GM18502 (cell line): ENCODE measurements around the gene SYPL1.

Experiments
- ATAC-seq: cut with Tn5 transposase; IDR thresholded peaks from one replicate; pipeline ENCODE4 v1.9.1; 2021; ENCODE audit warnings: mild to moderate bottlenecking; ENCODE audit not compliant: unreplicated experiment, poor library complexity

The SYPL1 gene

DNA sequence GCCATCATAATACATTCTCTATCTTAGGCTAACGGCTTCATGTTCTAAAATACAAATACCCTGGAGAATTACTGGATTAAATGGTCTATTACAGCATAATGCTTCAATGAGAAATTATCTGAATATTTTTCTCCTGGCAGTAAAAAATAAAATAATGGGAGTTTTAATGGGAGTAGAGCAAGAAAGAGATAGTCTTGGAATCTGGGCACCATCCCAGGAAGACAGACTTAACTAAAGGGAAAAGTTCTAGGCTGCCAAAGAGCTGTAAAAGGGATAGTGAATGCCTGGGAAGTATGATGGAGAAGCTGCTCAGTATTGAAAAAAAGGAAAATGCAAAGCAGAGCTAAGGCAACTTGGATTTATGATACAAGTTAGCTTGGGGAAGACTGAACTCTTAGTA, 12.1 kb upstream of the SYPL1 start:
- no peak for ATAC-seq

DNA sequence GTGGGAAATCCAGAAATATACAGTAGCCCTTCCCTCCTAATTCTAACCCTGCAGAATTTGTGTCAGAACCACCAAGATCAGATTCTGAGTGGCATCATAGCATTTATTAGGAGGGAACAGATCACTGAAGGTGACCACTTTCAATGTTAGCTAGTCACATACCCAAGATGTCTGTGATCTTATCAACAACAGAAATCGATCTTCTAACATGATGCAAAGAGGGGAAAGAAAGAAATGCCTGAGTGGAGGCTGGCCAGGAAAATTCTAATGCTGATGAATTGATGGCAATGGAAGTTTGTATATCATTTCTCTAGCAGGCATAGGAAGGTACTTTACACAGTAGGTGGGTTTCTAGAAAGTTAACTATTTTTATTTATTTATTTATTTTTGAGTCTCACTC, 10.6 kb upstream of the SYPL1 start:
- no peak for ATAC-seq

GRCh38 chr7:106121189-106121810, 9.2 kb upstream of the SYPL1 start:
- ATAC-seq, result no peak

DNA sequence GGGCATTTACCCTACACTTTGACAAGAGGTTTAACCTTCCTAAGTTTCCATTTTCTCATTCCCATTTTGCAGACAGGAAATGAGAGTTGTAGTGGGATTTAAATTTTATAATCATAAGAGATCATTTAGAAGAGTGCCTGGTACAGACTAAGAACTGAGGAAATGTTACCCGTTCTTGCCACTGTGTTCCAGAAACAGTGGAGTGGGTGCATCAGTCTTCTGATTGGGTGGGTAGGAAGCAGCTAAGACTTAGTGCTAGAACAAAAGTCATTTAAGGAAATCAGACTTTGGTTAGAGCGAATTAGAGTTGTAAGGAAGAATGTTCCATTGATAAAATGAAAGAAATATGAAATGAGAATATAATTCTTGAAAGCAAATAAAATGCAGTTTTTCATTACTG, 8.4 kb upstream of the SYPL1 start:
- no peak for ATAC-seq

DNA sequence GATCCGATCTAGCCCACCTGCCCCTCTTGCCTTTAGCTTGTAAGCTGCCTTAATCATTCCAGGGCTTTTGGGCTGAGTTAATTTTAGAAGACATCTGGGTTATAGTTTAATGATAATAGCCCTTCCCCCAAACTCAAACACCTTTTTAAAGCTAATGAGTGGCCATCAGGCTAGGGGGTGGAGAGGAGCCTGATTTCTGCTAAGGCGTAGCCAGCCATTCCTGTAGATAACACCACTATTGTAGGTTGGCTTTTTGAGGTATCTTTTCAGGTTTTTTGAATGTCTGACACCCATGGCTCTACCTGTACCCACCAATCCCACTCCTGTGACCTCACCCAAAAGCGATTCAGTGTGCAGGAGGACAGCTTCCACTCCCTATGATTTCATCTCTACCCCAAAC, 7.6 kb upstream of the SYPL1 start:
- ATAC-seq, result no peak

DNA sequence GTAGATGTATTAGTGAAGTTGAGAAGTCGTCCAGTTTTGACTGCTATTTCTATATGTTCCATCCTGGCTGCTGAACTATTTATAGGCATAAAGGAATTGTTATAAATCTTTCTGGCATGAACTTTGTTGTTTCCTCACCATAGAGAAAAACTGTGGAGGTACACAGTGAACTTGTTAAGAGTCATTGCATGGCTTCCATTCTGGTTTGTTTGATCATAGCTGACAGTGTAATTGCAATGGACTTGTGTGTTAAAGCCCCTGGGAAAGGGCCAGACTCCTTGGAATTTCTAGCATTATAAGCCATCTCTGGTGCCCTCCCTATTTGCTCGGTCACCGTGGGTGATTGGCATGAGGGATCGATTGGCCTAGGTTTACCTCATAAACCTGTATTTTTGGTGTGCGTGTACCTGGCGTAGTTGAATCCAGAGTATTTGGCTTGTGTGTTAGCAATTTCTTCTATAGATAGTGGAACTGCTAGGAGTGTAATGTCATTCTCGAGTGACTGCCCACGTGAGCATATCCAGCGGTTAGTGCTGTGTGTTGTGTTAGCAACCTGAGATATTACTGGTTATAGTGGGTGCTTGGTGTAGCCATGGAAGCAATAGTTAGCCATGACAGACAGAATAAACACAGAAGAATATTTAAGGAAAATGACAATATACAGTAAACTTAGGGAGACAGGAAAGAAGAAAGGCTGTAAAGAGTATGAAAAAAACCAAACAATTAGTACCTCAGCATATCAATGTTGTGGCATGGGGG, 5.9 kb upstream of the SYPL1 start:
- ATAC-seq, result no peak

DNA sequence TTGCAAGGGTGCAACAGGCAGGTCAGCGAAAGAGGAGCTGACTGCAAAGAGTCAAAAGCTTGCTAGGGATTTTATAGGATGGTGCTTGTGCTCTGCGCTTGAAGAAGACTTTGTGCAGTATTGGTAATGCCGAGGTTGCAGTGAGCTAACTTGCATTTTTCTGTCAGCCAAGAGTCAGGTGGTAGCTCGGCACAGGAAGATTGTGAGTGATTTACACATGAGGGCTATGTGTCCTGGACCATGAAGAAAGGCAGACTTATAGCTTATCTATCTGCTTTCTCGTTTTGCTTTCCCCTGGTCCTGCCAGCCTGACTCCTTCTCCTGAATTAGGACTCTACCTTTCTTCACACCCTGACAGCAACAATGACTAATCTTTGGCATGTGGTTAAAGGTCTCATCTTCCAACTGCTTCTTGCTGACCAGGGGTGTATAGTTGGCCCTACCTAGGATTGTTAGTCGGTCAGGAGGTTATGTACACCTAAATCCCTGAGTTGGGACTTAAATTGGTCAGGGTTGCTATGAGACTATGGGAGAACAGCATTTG, 4.1 kb upstream of the SYPL1 start:
- ATAC-seq, result no peak

DNA sequence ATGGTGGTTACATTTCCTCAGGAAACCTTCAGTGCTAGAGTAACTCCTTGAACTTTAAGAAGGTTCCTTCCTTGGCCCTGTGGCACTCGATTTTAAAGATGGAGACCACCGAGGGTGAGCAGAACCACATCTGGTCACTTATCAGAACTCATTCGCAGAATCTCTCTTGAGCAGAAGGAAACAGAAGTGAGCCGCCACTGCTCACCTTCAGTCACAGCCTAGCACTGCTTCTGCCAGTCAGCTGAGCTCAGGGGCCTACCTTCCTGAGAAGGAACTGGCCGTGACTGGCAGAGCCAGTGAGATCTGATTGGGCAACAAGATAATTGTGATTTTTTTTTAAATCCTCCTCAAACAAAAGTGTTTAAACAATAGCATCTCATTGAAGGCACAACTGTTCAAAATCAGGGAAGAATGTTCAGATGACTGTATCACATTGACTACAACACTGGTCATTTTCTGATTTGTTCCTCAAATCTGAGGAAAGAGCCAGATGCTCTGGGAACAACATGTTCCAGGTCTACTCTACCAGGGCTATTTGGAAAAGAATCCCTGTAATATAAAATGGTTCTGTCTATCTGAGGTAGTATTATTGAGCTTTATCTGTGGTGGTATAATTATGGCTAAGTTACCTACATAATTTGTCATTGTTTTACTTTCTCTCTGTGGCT, 2.7 kb upstream of the SYPL1 start:
- no peak for ATAC-seq

DNA sequence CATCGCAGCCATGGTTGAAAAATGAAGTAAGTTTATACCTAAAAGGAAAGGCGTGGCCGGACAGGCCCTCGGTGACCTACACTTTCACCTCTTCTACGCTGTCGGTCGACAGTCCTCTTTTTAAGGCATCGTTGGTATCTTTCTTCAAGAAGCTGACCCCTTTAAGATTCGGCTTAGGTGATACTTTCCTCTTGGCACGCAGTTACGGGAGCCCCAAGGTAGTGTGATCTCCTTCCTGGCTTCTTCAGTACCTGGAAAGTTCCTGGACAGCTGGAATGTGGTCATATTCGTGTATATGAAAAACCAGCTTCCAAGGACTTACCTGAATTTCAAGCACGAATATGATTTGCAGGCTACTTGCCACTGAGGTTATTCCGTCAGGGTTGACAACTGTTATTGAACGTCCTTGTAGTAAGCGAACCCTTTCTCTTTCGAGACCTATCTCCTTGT, 885 bp upstream of the SYPL1 start:
- no peak for ATAC-seq

- peak; percentile 29 for ATAC-seq
Measured at GRCh38 chr7:106111655-106112117, 426 bp downstream of the SYPL1 start.

- no peak for ATAC-seq
Measured at GRCh38 chr7:106110885-106111654, 1.0 kb downstream of the SYPL1 start.

GRCh38 chr7:106110238-106110560, 1.9 kb downstream of the SYPL1 start:
- no peak for ATAC-seq

DNA sequence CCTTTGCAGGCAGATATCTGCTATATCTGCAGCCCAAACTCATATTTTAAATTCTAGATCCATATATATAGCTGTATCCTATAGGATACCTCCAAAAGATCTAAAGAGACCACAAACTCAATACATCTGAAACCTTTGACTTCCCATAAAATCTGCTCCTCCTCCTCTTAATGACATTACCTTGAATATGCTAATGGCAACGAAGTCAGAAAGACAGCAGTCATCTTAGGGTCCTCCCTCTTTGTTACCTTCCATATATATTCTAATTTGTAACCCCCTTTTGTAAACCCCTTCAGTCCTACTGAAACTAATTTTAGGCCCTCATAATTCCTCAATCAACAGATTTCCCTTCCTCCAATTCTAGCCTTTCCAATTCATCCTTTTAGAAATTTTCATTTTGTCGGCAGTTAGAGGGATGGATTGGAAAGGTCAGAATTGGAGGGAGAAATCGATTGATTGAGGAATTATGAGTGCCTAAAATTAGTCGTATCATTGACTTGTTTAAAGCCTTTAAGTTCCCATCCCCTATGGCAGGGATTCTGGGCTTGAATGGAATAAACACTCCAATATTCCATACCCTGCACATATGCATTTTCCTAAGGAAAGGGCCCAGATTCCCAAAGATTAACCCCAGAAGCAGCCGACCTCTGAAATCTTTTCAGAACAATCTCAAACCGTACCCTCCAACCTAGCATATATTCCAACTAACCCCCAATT, 2.4 kb downstream of the SYPL1 start:
- ATAC-seq, result no peak

DNA sequence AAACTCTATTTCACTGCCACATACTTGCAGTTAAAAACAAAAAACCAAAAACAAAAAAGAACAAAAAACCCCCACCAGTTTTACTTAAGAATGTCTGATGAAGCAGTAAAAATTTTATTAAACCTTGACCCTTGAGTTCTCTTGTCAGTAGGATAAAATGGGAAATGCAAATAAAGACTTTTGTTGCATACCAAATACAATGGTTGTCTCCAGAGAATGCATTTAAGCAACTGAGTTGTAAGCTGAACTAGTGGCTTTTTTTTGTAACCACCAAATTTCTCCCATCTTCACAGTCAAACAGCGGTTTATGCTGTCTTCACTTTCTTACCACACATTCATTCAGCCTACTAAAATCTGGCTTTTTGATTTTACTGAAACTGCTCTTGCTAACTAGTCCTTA, 3.1 kb downstream of the SYPL1 start:
- ATAC-seq, result no peak

DNA sequence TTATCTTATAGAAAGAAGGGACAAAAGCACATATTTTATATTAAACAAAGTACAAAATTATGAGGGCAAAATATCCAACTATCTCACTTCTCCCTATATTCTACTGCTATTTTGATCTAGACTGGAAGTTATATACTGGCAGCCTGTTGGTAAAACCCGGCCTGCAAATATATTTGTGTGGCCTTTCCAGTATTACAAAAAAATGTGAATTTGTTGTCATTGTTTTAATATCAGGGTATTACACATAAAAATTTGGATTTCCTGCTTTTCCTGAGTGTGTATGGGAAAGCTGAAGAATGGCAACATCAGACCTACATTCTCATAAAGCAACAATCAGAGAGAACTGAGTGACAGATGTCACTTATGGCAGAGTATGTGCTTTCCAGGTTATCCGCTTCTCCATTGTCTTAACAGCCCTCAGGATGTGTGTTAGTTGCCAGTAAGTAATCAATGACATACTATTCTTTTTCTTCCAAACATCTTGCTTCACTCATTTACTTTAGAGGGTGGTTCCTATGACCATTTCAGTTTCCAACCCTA, 7.3 kb downstream of the SYPL1 start:
- ATAC-seq, result no peak

- ATAC-seq, result no peak
Measured at GRCh38 chr7:106102387-106102966, 9.6 kb downstream of the SYPL1 start.

GRCh38 chr7:106101726-106102125, 10.4 kb downstream of the SYPL1 start:
- no peak for ATAC-seq

- ATAC-seq, result no peak
Measured at GRCh38 chr7:106100863-106101629, 11.1 kb downstream of the SYPL1 start.

- ATAC-seq, result no peak
Measured at GRCh38 chr7:106099539-106099938, 12.6 kb downstream of the SYPL1 start.
